K562 (cell line): ENCODE measurements around the gene SLC66A3. TPM values are rescaled to one million over a fixed set of nuclear protein-coding genes. Genes with fewer than 3 reads are reported as not detected.
A peak's percentile ranks its signal among the peaks of the same experiment; 100 is the strongest.

Experiments
- ATAC-seq: fragments of 200-7000 bp; cut with Tn5 transposase; 3 replicates; pipeline ENCODE4 v1.9.1; 2020; ENCODE audit warnings: moderate library complexity
- BruUV-seq: library from RNA; stranded (reverse); fragments of 400-500 nt; replicated peaks from 2 replicates; lab custom pipeline; 2021; lab: Mats Ljungman, UMichigan
- CTCF ChIA-PET: fragments of 300-600 bp; formaldehyde crosslinking; extraction: SDS; loops from one replicate; lab custom pipeline; 2021; ENCODE audit warnings: low intra/inter-chr PET ratio; lab: Yijun Ruan, JAX
- POLR2A ChIA-PET: fragments of 300-600, 350-650 bp; sonication (Branson Sonifier 250); formaldehyde crosslinking; extraction: SDS; loops from one replicate; lab custom pipeline; 2021; ENCODE audit warnings: antibody characterized with exemption, inconsistent platforms; lab: Yijun Ruan, JAX
- DNase-seq, 4 experiments: peaks; one replicate each; pipeline versions ENCODE4 v3.0.0 to v3.0.0-alpha.2; 2011 to 2018; ENCODE audit warnings: low spot score in 3 of 4, mixed read lengths in 3 of 4; ENCODE audit errors: extremely low read depth in 1 of 4
- FAIRE-seq: peaks from 2 replicates; lab custom pipeline; 2011; peaks lifted over from hg19 to GRCh38; lab: Jason Lieb, UNC
- H2AFZ ChIP-seq: 2 replicates; pipeline ENCODE4 v1.6.0; 2011; ENCODE audit warnings: low read depth, low read length, control low read depth, inconsistent platforms
- H3K27ac ChIP-seq: fragments of 200-600 bp; 3 replicates; pipeline ENCODE4 v1.8.0; 2011; ENCODE audit warnings: low read depth, mild to moderate bottlenecking, control low read depth, inconsistent platforms, low read length, moderate library complexity, mixed read lengths; ENCODE audit errors: extremely low read depth
- H3K27me3 ChIP-seq, 2 experiments: fragments of 300-600 bp in 1 of 2; 2 replicates in 1 of 2; 3 replicates in 1 of 2; pipeline versions ENCODE4 v1.6.0 to v1.8.0; 2011; ENCODE audit warnings: inconsistent platforms in 2 of 2, low read length in 2 of 2, mild to moderate bottlenecking in 1 of 2, mixed read lengths in 1 of 2, moderate library complexity in 1 of 2; ENCODE audit not compliant: control insufficient read depth in 2 of 2, insufficient read depth in 2 of 2
- H3K36me3 ChIP-seq: fragments of 300-600 bp; 3 replicates; pipeline ENCODE4 v1.8.0; 2011; ENCODE audit warnings: mild to moderate bottlenecking, low read length, inconsistent platforms; ENCODE audit not compliant: control insufficient read depth, insufficient read depth
- H3K4me1 ChIP-seq, 2 experiments: fragments of 200-600 bp in 1 of 2; replicated peaks in 1 of 2; 2 replicates in 1 of 2; 3 replicates in 1 of 2; pipeline versions ENCODE4 v1.5.1 to v1.8.0; 2011; ENCODE audit warnings: inconsistent platforms in 2 of 2, low read length in 2 of 2, mild to moderate bottlenecking in 1 of 2, mixed read lengths in 1 of 2, moderate library complexity in 1 of 2; ENCODE audit not compliant: control insufficient read depth in 2 of 2, insufficient read depth in 2 of 2
- H3K4me2 ChIP-seq: 2 replicates; pipeline ENCODE4 v1.6.1; 2011; ENCODE audit warnings: low read length, control low read depth, inconsistent platforms, mixed read lengths; ENCODE audit not compliant: insufficient read depth
- H3K4me3 ChIP-seq: fragments of 200-600 bp; sonication (generic), shearing (Covaris generic); 2 replicates; pipeline ENCODE4 v1.5.1; 2016; ENCODE audit warnings: control low read depth, inconsistent platforms
- H3K79me2 ChIP-seq: fragments of 200-600 bp; 3 replicates; pipeline ENCODE4 v1.8.0; 2011; ENCODE audit warnings: low read length, inconsistent platforms; ENCODE audit not compliant: control insufficient read depth, insufficient read depth
- H3K9ac ChIP-seq, 2 experiments: 2 replicates each; pipeline versions ENCODE4 v1.6.0 to v1.6.1; 2011; ENCODE audit warnings: low read depth in 2 of 2, low read length in 2 of 2, control low read depth in 1 of 2, inconsistent platforms in 1 of 2, mild to moderate bottlenecking in 1 of 2, mixed read lengths in 1 of 2; ENCODE audit not compliant: insufficient read depth in 1 of 2
- H3K9me1 ChIP-seq: one replicate; pipeline ENCODE4 v1.6.0; 2011; ENCODE audit warnings: inconsistent platforms, mild to moderate bottlenecking, low read length, moderate library complexity; ENCODE audit not compliant: control insufficient read depth, insufficient read depth
- H3K9me3 ChIP-seq: replicated peaks from 2 replicates; pipeline ENCODE4 v1.5.1; 2011; ENCODE audit warnings: low read depth, low read length, inconsistent platforms; ENCODE audit not compliant: control insufficient read depth, insufficient read depth
- H4K20me1 ChIP-seq: replicated peaks from 2 replicates; pipeline ENCODE4 v1.6.1; 2011; ENCODE audit warnings: low read length, inconsistent platforms, mixed read lengths; ENCODE audit not compliant: control insufficient read depth, insufficient read depth
- COPS2 ChIP-seq: fragments of 450-650 bp; conservative IDR thresholded peaks from 2 replicates; pipeline ENCODE4 v1.6.1; 2016; ENCODE audit warnings: mild to moderate bottlenecking, moderate library complexity
- CSDE1 ChIP-seq, 2 experiments: fragments of 450-650 bp; IDR thresholded peaks; 2 replicates each; pipeline ENCODE4 v1.6.1; 2016; ENCODE audit warnings: mild to moderate bottlenecking in 1 of 2
- CXXC5 ChIP-seq: fragments of 250-450 bp; sonication (Bioruptor Pico); IDR thresholded peaks from 2 replicates; pipeline ENCODE4 v1.8.0; 2022; ENCODE audit warnings: inconsistent platforms, mild to moderate bottlenecking, moderate library complexity
- E2F4 ChIP-seq: sonication (generic); formaldehyde crosslinking; IDR thresholded peaks from 2 replicates; pipeline ENCODE4 v1.8.0; 2022; ENCODE audit warnings: mild to moderate bottlenecking, low read depth, missing genetic modification reagents
- FOXK1 ChIP-seq: sonication (generic); formaldehyde crosslinking; IDR thresholded peaks from 2 replicates; pipeline ENCODE4 v1.8.0; 2022; ENCODE audit warnings: missing genetic modification reagents, mild to moderate bottlenecking, borderline replicate concordance
- HNRNPLL ChIP-seq: fragments of 200-400 bp; formaldehyde crosslinking; IDR thresholded peaks from 2 replicates; pipeline ENCODE4 v1.6.1; 2017; ENCODE audit warnings: low read length, low read depth, mild to moderate bottlenecking; ENCODE audit not compliant: poor library complexity, severe bottlenecking
- MCM2 ChIP-seq: fragments of 450-650 bp; IDR thresholded peaks from 2 replicates; pipeline ENCODE4 v1.6.1; 2017; ENCODE audit warnings: low read depth, mild to moderate bottlenecking
- NFRKB ChIP-seq: fragments of 450-650 bp; IDR thresholded peaks from 2 replicates; pipeline ENCODE4 v1.6.1; 2016; ENCODE audit warnings: low read depth
- RB1 ChIP-seq: fragments of 450-650 bp; IDR thresholded peaks from 2 replicates; pipeline ENCODE4 v1.6.1; 2017; ENCODE audit warnings: low read depth, mild to moderate bottlenecking
- RFX1 ChIP-seq: fragments of 450-650 bp; IDR thresholded peaks from 2 replicates; pipeline ENCODE4 v1.6.1; 2016; ENCODE audit warnings: mild to moderate bottlenecking, moderate library complexity
- SMARCB1 ChIP-seq: IDR thresholded peaks from 2 replicates; pipeline ENCODE4 v1.6.1; 2011; ENCODE audit warnings: improper control_type of control experiment, low read depth; ENCODE audit not compliant: insufficient read length
- SREBF1 ChIP-seq: fragments of 150-350 bp; IDR thresholded peaks from 2 replicates; pipeline ENCODE4 v1.6.1; 2014; ENCODE audit warnings: antibody characterized with exemption, low read depth, low read length, borderline replicate concordance
- SRSF1 ChIP-seq: fragments of 200-400 bp; formaldehyde crosslinking; IDR thresholded peaks from 2 replicates; pipeline ENCODE4 v1.6.1; 2017; ENCODE audit warnings: mild to moderate bottlenecking, low read depth, low read length, moderate library complexity
- TAF9B ChIP-seq: fragments of 450-650 bp; IDR thresholded peaks from 2 replicates; pipeline ENCODE4 v1.6.1; 2018; ENCODE audit warnings: mild to moderate bottlenecking; ENCODE audit not compliant: partially characterized antibody
- ZNF584 ChIP-seq: fragments of 200-800 bp; sonication (Bioruptor generic); IDR thresholded peaks from 2 replicates; pipeline ENCODE4 v1.6.1; 2016; ENCODE audit warnings: low read depth, mild to moderate bottlenecking, missing genetic modification characterization, missing compliant biosample characterization
- WGBS: fragments of 100-300 bp; shearing (Covaris generic); methylation state at CpG from one replicate; pipeline ENCODE4 v1.1.6; 2016; ENCODE audit warnings: low coverage, mixed read lengths; ENCODE audit not compliant: insufficient coverage; ENCODE audit errors: missing lambda C conversion rate; 5-methylcytosine and 5-hydroxymethylcytosine counted together
- in situ Hi-C: fragments of 300-500 bp; cut with MboI; formaldehyde crosslinking; loops from 4 replicates; pipeline ENCODE4 v1.15.0; 2018; ENCODE audit warnings: inconsistent platforms, mixed read lengths
- intact Hi-C: fragments of 100-400 bp; cut with micrococcal nuclease; formaldehyde crosslinking; loops from 2 replicates; pipeline ENCODE4 v1.14.2; 2022
- polyA plus RNA-seq, 8 experiments: library from polyadenylated mRNA; depleted of rRNA in 4 of 8; stranded (reverse) in 5 of 8; unstranded in 3 of 8; fragments of >200 nt; fragmentation: Nextera tagmentation in 2 of 8; fragmentation: Illumina TruSeq in 1 of 8; extraction: Ambion mirVana in 2 of 8; extraction: Trizol in 1 of 8; gene quantifications; 2 replicates each; pipeline versions ENCODE4 v1.2.1 to v1.2.3, GENCODE V29; 2011 to 2014; ENCODE audit warnings: inconsistent platforms in 1 of 8, missing spikeins in 1 of 8
- total RNA-seq, 7 experiments: library from RNA; depleted of rRNA in 6 of 7; stranded (reverse); fragments of >200 nt in 6 of 7; fragmentation: Illumina TruSeq in 2 of 7; extraction: Trizol in 2 of 7; gene quantifications; 2 replicates each; pipeline versions ENCODE4 v1.2.1 to v1.2.3, GENCODE V29; 2011 to 2021; ENCODE audit warnings: low replicate concordance in 1 of 7

SLC66A3 gene
- total and polyA plus RNA-seq, 9 of the 15 experiments (the other 6 are each of a cell fraction or from before 2014, with no cell fraction given): 2.8 to 30.0 (median 9.1) TPM

DNA sequence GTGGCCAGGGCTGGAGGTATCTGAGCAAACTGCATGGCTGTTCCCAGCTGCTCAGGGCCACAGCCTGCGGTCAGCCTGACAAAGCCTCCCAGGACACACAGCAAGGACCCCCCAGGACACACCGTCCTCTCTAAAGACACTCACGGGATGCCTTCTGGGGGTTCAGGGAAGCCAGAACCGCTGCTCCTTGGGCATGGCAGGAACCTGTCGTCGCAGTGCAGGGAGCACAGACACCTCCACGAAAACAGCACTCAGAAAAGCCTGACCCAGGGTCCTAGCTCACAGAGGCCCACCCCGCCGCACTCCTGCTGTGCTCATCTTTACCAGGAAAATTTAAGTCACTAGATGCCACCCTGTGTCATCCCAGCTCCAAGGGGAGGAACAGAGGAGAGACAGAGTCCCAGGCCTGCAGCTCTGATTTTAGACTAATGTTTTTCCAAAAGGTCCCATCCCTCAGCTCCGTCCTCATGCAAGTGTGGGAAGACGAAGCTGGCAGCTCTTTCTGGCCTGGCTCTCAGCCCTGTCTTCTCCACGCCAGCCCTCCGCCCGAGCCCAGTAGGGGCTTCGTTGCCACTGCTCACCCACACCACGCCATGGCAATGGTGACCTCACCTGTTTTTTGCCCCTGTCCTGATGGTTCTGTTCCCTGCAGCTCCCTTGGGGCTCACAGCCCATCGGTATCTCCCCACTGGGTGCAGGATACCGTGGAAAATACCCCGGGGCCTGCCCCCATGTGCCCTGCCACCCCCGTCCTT lies 23.9 kb upstream of the SLC66A3 start:
- H3K27ac ChIP-seq: no peak overlapping the region
- H3K4me1 ChIP-seq: peaks cover 16 to 24% of the 10 kb centered on the region in 2 experiments; a peak in 4 of 5 replicates

More for the DNA sequence above, 23.9 kb upstream of the SLC66A3 start:
- Histone ChIP-seq H3K9me1 (no peaks in the 10 kb centered on the region), H4K20me1 (no peaks in the 10 kb centered on the region), H3K79me2 (no peaks in the 10 kb centered on the region), H3K9ac (0 out of 4 replicates have a peak overlapping the region, but pooled peaks of 1 of the 2 experiments have one; percentile 33), H3K36me3 (no peaks in the 10 kb centered on the region), H2AFZ (no peak overlapping the region), H3K4me3 (no peak overlapping the region), H3K4me2 (no peak overlapping the region), H3K9me3 (no peaks in the 10 kb centered on the region), H3K27me3 (peaks cover 4 to 19% of the 10 kb centered on the region in 2 experiments; a peak in 3 of 5 replicates)
- no peak for TF ChIP-seq SMARCB1
- TF ChIP-seq NFRKB: no peak
- no peak for TF ChIP-seq E2F4
- TF ChIP-seq RB1: no peak
- no peak for TF ChIP-seq MCM2
- no peak for TF ChIP-seq SREBF1
- no peak for TF ChIP-seq TAF9B
- no peak for TF ChIP-seq RFX1
- TF ChIP-seq CSDE1 (IDR thresholded peaks at IDR 0.05): no peak
- no peak for TF ChIP-seq SRSF1
- no peak for TF ChIP-seq CXXC5 (CRISPR knock-in tag)
- TF ChIP-seq ZNF584 (CRISPR knock-in tag): no peak
- TF ChIP-seq FOXK1 (CRISPR knock-in tag): no peak
- no peak for TF ChIP-seq COPS2
- no peak for TF ChIP-seq HNRNPLL
- no peak for FAIRE-seq
- BruUV-seq: no TSS peak
- ATAC-seq: no peak
- in situ Hi-C loops: loop anchor here (5.0 to 25.0 kb wide), 2 partner anchors 281 to 451 kb away; no protein-coding TSS in a partner anchor
- ChIA-PET CTCF (interaction anchor here (1.2 to 2.3 kb wide), 5 partner anchors 280 to 453 kb away, joined by 5 to 20 read pairs (median 15); no protein-coding TSS in a partner anchor), POLR2A (interaction anchor here (0.6 kb wide), 1 partner anchor 197 kb away, joined by 3 read pairs; no protein-coding TSS in a partner anchor)
- intact Hi-C loops: loop anchor here (5.0 to 10.0 kb wide), 2 partner anchors 103 to 551 kb away; no protein-coding TSS in a partner anchor
- no peak for DNase-seq
- WGBS: 29% methylated on average over 20 of the region's 20 CpGs
